NCI-H1105 (cell line): ENCODE measurements around the gene ADAMTS19.

Experiments used
- DNase-seq: peaks from one replicate; lab custom pipeline; 2025; lab: John Stamatoyannopoulos, UW

Gene ADAMTS19

DNA sequence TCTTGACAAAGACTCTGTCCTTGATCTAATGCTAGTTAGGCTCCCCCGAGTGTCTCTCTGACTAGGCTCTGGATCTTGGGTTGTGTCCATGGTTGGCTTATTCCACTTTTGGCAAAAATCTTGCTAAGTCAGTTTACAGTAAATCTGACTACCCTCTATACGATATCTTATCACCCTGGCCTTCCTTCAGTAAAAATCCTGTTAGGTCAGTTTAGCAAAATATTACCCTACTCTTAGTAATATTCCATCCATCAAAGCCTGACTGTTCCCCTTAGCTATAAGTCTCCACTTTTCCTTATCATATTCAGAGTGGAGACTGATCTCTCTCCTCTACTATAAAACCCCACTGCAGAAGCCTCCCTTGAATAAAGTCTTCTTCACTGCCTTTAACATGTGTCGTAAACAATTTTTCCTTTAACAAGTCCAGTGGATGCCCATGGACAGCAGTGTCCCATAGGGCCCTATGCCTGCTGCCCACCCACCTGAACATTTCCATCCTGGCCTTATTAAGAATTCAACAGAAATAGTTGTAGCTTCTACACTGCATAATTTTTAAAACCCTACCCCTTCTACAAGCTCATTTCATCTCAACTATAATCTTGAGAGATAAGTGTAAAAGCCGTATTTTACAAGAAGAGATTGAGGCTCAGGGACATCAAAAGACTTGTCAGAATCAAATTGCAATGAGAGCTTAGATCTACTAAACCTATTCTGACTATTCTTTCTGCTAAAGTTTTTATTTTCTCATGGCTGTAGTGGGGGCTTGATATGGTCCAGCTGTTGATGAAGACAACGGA, 310.1 kb downstream of the ADAMTS19 start:
- DNase-seq = no peak

GRCh38 chr5:129771058-129771838, 311.1 kb downstream of the ADAMTS19 start:
- DNase-seq = peak; percentile 7

GRCh38 chr5:129773376-129773775, 313.3 kb downstream of the ADAMTS19 start:
- no peak for DNase-seq

- DNase-seq = no peak
Measured at GRCh38 chr5:129781594-129781993, 321.5 kb downstream of the ADAMTS19 start.
